IMR-90 (cell line): ENCODE data around the gene RTP4. TPM values are rescaled to one million over a fixed set of nuclear protein-coding genes. Genes with fewer than 3 reads are reported as not detected.

Source experiments
- ATAC-seq: fragments of 200-7000 bp; cut with Tn5 transposase; 2 replicates; pipeline ENCODE4 v1.9.1; 2020; ENCODE audit warnings: low read depth, mild to moderate bottlenecking, moderate library complexity
- BruUV-seq: library from RNA; stranded (reverse); fragments of 400-500 nt; replicated peaks from 2 replicates; lab custom pipeline; 2021; lab: Mats Ljungman, UMichigan
- CTCF ChIA-PET: fragments of 300-600 bp; formaldehyde crosslinking; extraction: SDS; loops from one replicate; lab custom pipeline; 2021; ENCODE audit warnings: antibody characterized with exemption; lab: Yijun Ruan, JAX
- POLR2A ChIA-PET: fragments of 300-600 bp; sonication (Branson Sonifier 250); formaldehyde crosslinking; loops from one replicate; lab custom pipeline; 2022; ENCODE audit warnings: antibody characterized with exemption; ENCODE audit not compliant: unreplicated experiment; lab: Charles Lee
- DNase-seq: peaks from one replicate; pipeline ENCODE4 v3.0.0; 2013
- H2AFZ ChIP-seq: replicated peaks from 2 replicates; pipeline ENCODE3; 2013; ENCODE audit warnings: low read length, mild to moderate bottlenecking; ENCODE audit not compliant: poor library complexity
- H2AK5ac ChIP-seq: 2 replicates; pipeline ENCODE4 v1.6.1; 2013; ENCODE audit warnings: low read depth, low read length, inconsistent platforms
- H2AK9ac ChIP-seq: replicated peaks from 2 replicates; pipeline ENCODE3; 2013; ENCODE audit warnings: mild to moderate bottlenecking, low read depth, low read length, moderate library complexity; ENCODE audit not compliant: poor library complexity
- H2BK120ac ChIP-seq: 2 replicates; pipeline ENCODE4 v1.6.1; 2013; ENCODE audit warnings: low read depth, low read length, inconsistent platforms
- H2BK15ac ChIP-seq: 3 replicates; pipeline ENCODE4 v1.6.1; 2013; ENCODE audit warnings: low read depth, low read length, inconsistent platforms
- H2BK20ac ChIP-seq: 2 replicates; pipeline ENCODE4 v1.6.1; 2013; ENCODE audit warnings: low read depth, mild to moderate bottlenecking, inconsistent platforms, low read length, moderate library complexity
- H2BK5ac ChIP-seq: 2 replicates; pipeline ENCODE4 v1.6.1; 2013; ENCODE audit warnings: mild to moderate bottlenecking, low read depth, low read length, inconsistent platforms; ENCODE audit not compliant: poor library complexity, severe bottlenecking
- H3K14ac ChIP-seq: replicated peaks from 2 replicates; pipeline ENCODE4 v1.6.1; 2013; ENCODE audit warnings: low read depth, low read length, inconsistent platforms
- H3K18ac ChIP-seq: 2 replicates; pipeline ENCODE4 v1.6.1; 2013; ENCODE audit warnings: low read depth, low read length, control low read depth
- H3K23ac ChIP-seq: 2 replicates; pipeline ENCODE4 v1.6.1; 2013; ENCODE audit warnings: low read depth, low read length, inconsistent platforms
- H3K27ac ChIP-seq: 2 replicates; pipeline ENCODE4 v1.5.1; 2013; ENCODE audit warnings: mild to moderate bottlenecking, control low read depth, low read length; ENCODE audit not compliant: insufficient read depth
- H3K27me3 ChIP-seq: 2 replicates; pipeline ENCODE4 v1.6.1; 2013; ENCODE audit warnings: low read length; ENCODE audit not compliant: control insufficient read depth, insufficient read depth
- H3K36me3 ChIP-seq: 2 replicates; pipeline ENCODE4 v1.6.1; 2013; ENCODE audit warnings: low read length, mixed read lengths; ENCODE audit not compliant: control insufficient read depth, insufficient read depth
- H3K4ac ChIP-seq: 2 replicates; pipeline ENCODE4 v1.6.1; 2013; ENCODE audit warnings: low read depth, low read length, inconsistent platforms
- H3K4me1 ChIP-seq: 2 replicates; pipeline ENCODE4 v1.6.1; 2013; ENCODE audit warnings: low read length, mixed read lengths; ENCODE audit not compliant: control insufficient read depth, insufficient read depth
- H3K4me2 ChIP-seq: 2 replicates; pipeline ENCODE4 v1.6.1; 2013; ENCODE audit warnings: low read depth, mild to moderate bottlenecking, control low read depth, low read length, moderate library complexity
- H3K4me3 ChIP-seq: 2 replicates; pipeline ENCODE4 v1.5.1; 2013; ENCODE audit warnings: low read depth, mild to moderate bottlenecking, control low read depth, low read length, moderate library complexity; ENCODE audit not compliant: insufficient read depth
- H3K56ac ChIP-seq: 2 replicates; pipeline ENCODE4 v1.6.1; 2013; ENCODE audit warnings: low read length, inconsistent platforms; ENCODE audit not compliant: insufficient read depth; ENCODE audit errors: extremely low read depth
- H3K79me1 ChIP-seq, 2 experiments: 2 replicates each; pipeline ENCODE4 v1.6.1; 2013; ENCODE audit warnings: low read length in 2 of 2, inconsistent platforms in 1 of 2, low read depth in 1 of 2
- H3K9ac ChIP-seq: 2 replicates; pipeline ENCODE4 v1.6.1; 2013; ENCODE audit warnings: low read depth, low read length, control low read depth
- H3K9me1 ChIP-seq: 2 replicates; pipeline ENCODE4 v1.6.1; 2013; ENCODE audit warnings: low read length, inconsistent platforms; ENCODE audit not compliant: insufficient read depth
- H3K9me3 ChIP-seq: 2 replicates; pipeline ENCODE4 v1.6.1; 2013; ENCODE audit warnings: low read length; ENCODE audit not compliant: control insufficient read depth, insufficient read depth
- H4K20me1 ChIP-seq: 2 replicates; pipeline ENCODE4 v1.6.1; 2013; ENCODE audit warnings: low read length, inconsistent platforms; ENCODE audit not compliant: insufficient read depth
- H4K5ac ChIP-seq: 2 replicates; pipeline ENCODE4 v1.6.1; 2013; ENCODE audit warnings: mild to moderate bottlenecking, low read depth, low read length, control low read depth
- H4K8ac ChIP-seq, 2 experiments: 2 replicates each; pipeline ENCODE4 v1.6.1; 2013; ENCODE audit warnings: low read depth in 2 of 2, low read length in 2 of 2, control low read depth in 1 of 2, inconsistent platforms in 1 of 2
- H4K91ac ChIP-seq: 2 replicates; pipeline ENCODE4 v1.6.1; 2013; ENCODE audit warnings: low read depth, low read length, inconsistent platforms; ENCODE audit not compliant: insufficient read depth
- CTCF ChIP-seq: conservative IDR thresholded peaks from 2 replicates; pipeline ENCODE4 v1.5.1; 2012; ENCODE audit warnings: mild to moderate bottlenecking, low read depth, low read length, improper control_type of control experiment
- ELK1 ChIP-seq: fragments of 150-350 bp; IDR thresholded peaks from 2 replicates; pipeline ENCODE4 v1.6.1; 2016; ENCODE audit warnings: low read depth, mild to moderate bottlenecking, low read length, moderate library complexity, borderline replicate concordance
- MAZ ChIP-seq: IDR thresholded peaks from 2 replicates; pipeline ENCODE4 v1.6.1; 2012; ENCODE audit warnings: low read depth, mild to moderate bottlenecking, low read length, improper control_type of control experiment, moderate library complexity, borderline replicate concordance
- MXI1 ChIP-seq: IDR thresholded peaks from 2 replicates; pipeline ENCODE4 v1.6.1; 2012; ENCODE audit warnings: low read depth, mild to moderate bottlenecking, low read length, moderate library complexity, borderline replicate concordance
- RAD21 ChIP-seq: IDR thresholded peaks from 2 replicates; pipeline ENCODE4 v1.6.1; 2012; ENCODE audit warnings: low read length, improper control_type of control experiment
- SMC3 ChIP-seq: fragments of 150-350 bp; IDR thresholded peaks from 2 replicates; pipeline ENCODE4 v1.6.1; 2016; ENCODE audit warnings: low read depth, mild to moderate bottlenecking, antibody characterized with exemption, low read length, moderate library complexity
- WGBS, 2 experiments: methylation state at CpG; one replicate each; pipeline versions ENCODE4 v1.1.5 to v1.1.7; 2013; ENCODE audit warnings: missing lambda C conversion rate in 2 of 2; ENCODE audit not compliant: insufficient read length in 1 of 2; ENCODE audit errors: extremely low coverage in 2 of 2; 5-methylcytosine and 5-hydroxymethylcytosine counted together
- dilution Hi-C: fragments of 300-500 bp; cut with HindIII; formaldehyde crosslinking; loops from one replicate; pipeline ENCODE4 v1.14.3; 2018; ENCODE audit warnings: low sequenced_read_pairs; ENCODE audit not compliant: unreplicated experiment
- in situ Hi-C: fragments of 300-500 bp; cut with MboI; formaldehyde crosslinking; loops from 3 replicates; pipeline ENCODE4 v1.14.3; 2019; ENCODE audit warnings: low sequenced_read_pairs, inconsistent platforms, mixed read lengths
- intact Hi-C: fragments of 100-400 bp; cut with micrococcal nuclease; formaldehyde crosslinking; loops from 2 replicates; pipeline ENCODE4 v1.10.0; 2022
- polyA plus RNA-seq, 3 experiments: library from polyadenylated mRNA; depleted of rRNA; stranded (reverse); fragments of >200 nt; gene quantifications; 2 replicates each; pipeline ENCODE4 v1.2.3, GENCODE V29; 2012; ENCODE audit warnings: low replicate concordance in 1 of 3
- total RNA-seq: library from RNA; depleted of rRNA; stranded (reverse); fragments of >200 nt; gene quantifications from 2 replicates; pipeline ENCODE4 v1.2.3, GENCODE V29; 2012

Gene RTP4
- total and polyA plus RNA-seq, 2 of the 4 experiments (the other 2 are of a cell fraction), result not detected

GRCh38 chr3:187369089-187369447, 883 bp downstream of the RTP4 start:
- no peak for TF ChIP-seq ELK1
- TF ChIP-seq SMC3, result no peak
- no peak for TF ChIP-seq CTCF
- TF ChIP-seq RAD21, result no peak
- TF ChIP-seq MXI1, result no peak
- no peak for TF ChIP-seq MAZ
- Histone ChIP-seq H2BK15ac (no peak overlapping the region), H2BK5ac (no peak overlapping the region), H3K23ac (no peak overlapping the region), H4K20me1 (no peaks in the 10 kb centered on the region), H3K79me1 (no peaks in the 10 kb centered on the region), H2AK5ac (no peak overlapping the region), H3K9me1 (no peaks in the 10 kb centered on the region), H4K5ac (no peak overlapping the region), H3K9ac (no peak overlapping the region), H3K14ac (no peak overlapping the region), H4K8ac (no peak overlapping the region), H3K36me3 (no peaks in the 10 kb centered on the region), H3K27me3 (peaks cover 5% of the 10 kb centered on the region), H2AK9ac (no peak overlapping the region), H3K9me3 (no peaks in the 10 kb centered on the region), H4K91ac (no peak overlapping the region), H3K4me1 (no peaks in the 10 kb centered on the region), H3K18ac (no peak overlapping the region), H3K4me2 (no peak overlapping the region), H3K4me3 (no peak overlapping the region), H3K4ac (no peak overlapping the region), H3K27ac (no peak overlapping the region), H2BK120ac (no peak overlapping the region), H3K56ac (no peak overlapping the region), H2AFZ (no peak overlapping the region), H2BK20ac (no peak overlapping the region)
- POLR2A ChIA-PET, result no interaction called here
- intact Hi-C loops (no loop called here), dilution Hi-C loops (no loop called here), in situ Hi-C loops (no loop called here)
- no CpG with 5 or more reads among the region's 1 CpG for WGBS, 2 experiments
- BruUV-seq, result no TSS peak
- ATAC-seq (no peak), DNase-seq (no peak)
- CTCF ChIA-PET, result no interaction called here
